GM23248 (cell line): ENCODE results near the gene ASPSCR1. TPM values are rescaled to one million over a fixed set of nuclear protein-coding genes. Genes with fewer than 3 reads are reported as not detected.

Experiments
- DNase-seq: peaks from one replicate; pipeline ENCODE4 v3.0.0-alpha.2; 2015
- H2AFZ ChIP-seq: fragments of 200-600 bp; sonication (generic); 2 replicates; pipeline ENCODE4 v1.6.1; 2016; ENCODE audit warnings: antibody characterized with exemption
- H3F3A ChIP-seq: fragments of 200-600 bp; sonication (generic); 2 replicates; pipeline ENCODE4 v1.6.1; 2016; ENCODE audit warnings: mild to moderate bottlenecking, antibody characterized with exemption, mixed run types; ENCODE audit not compliant: insufficient read depth
- H3K27ac ChIP-seq: fragments of 200-600 bp; sonication (generic); 2 replicates; pipeline ENCODE4 v1.5.1; 2016; ENCODE audit warnings: mild to moderate bottlenecking
- H3K27me3 ChIP-seq: fragments of 200-600 bp; sonication (generic); replicated peaks from 2 replicates; pipeline ENCODE4 v1.6.1; 2016; ENCODE audit warnings: mild to moderate bottlenecking; ENCODE audit not compliant: insufficient read depth
- H3K36me3 ChIP-seq: fragments of 200-600 bp; sonication (generic); 2 replicates; pipeline ENCODE4 v1.6.1; 2016; ENCODE audit warnings: low read depth, mild to moderate bottlenecking
- H3K4me1 ChIP-seq: fragments of 200-600 bp; sonication (generic); 2 replicates; pipeline ENCODE4 v1.6.1; 2016; ENCODE audit warnings: mild to moderate bottlenecking; ENCODE audit not compliant: insufficient read depth
- H3K4me2 ChIP-seq: fragments of 200-600 bp; sonication (generic); one replicate; pipeline ENCODE4 v1.6.1; 2016; ENCODE audit warnings: mild to moderate bottlenecking; ENCODE audit not compliant: unreplicated experiment
- H3K4me3 ChIP-seq: fragments of 200-600 bp; sonication (generic); 2 replicates; pipeline ENCODE4 v1.5.1; 2016; ENCODE audit warnings: mild to moderate bottlenecking
- H3K79me2 ChIP-seq: fragments of 200-600 bp; sonication (generic); 2 replicates; pipeline ENCODE4 v1.6.1; 2016; ENCODE audit warnings: mild to moderate bottlenecking; ENCODE audit not compliant: insufficient read depth
- H3K9ac ChIP-seq: fragments of 200-600 bp; sonication (generic); 2 replicates; pipeline ENCODE4 v1.6.1; 2016; ENCODE audit warnings: mild to moderate bottlenecking
- H3K9me2 ChIP-seq: fragments of 200-600 bp; sonication (generic); 2 replicates; pipeline ENCODE4 v1.6.1; 2016; ENCODE audit warnings: mixed run types, mild to moderate bottlenecking, moderate library complexity; ENCODE audit not compliant: insufficient read depth
- H3K9me3 ChIP-seq: fragments of 200-600 bp; sonication (generic); one replicate; pipeline ENCODE4 v1.6.1; 2017; ENCODE audit warnings: low read depth
- H4K20me1 ChIP-seq: fragments of 200-600 bp; sonication (generic); 2 replicates; pipeline ENCODE4 v1.6.0; 2016; ENCODE audit not compliant: insufficient read depth
- EZH2 ChIP-seq: fragments of 200-600 bp; sonication (generic); IDR thresholded peaks from 2 replicates; pipeline ENCODE4 v1.6.1; 2018; ENCODE audit warnings: antibody characterized with exemption, mild to moderate bottlenecking; ENCODE audit not compliant: insufficient read depth, poor library complexity, severe bottlenecking
- EZH2phosphoT487 ChIP-seq: fragments of 200-600 bp; sonication (generic); IDR thresholded peaks from 2 replicates; pipeline ENCODE4 v1.6.1; 2018; ENCODE audit warnings: antibody characterized with exemption, moderate library complexity, mild to moderate bottlenecking, low read depth; ENCODE audit not compliant: insufficient read depth
- WGBS, 2 experiments: methylation state at CpG; one replicate each; pipeline ENCODE4 v1.1.6; 2015 to 2017; ENCODE audit warnings: low lambda C conversion rate in 2 of 2, low coverage in 1 of 2; ENCODE audit errors: missing lambda C conversion rate in 2 of 2; 5-methylcytosine and 5-hydroxymethylcytosine counted together
- in situ Hi-C: fragments of 300-500 bp; cut with MboI; formaldehyde crosslinking; loops from 2 replicates; pipeline ENCODE4 v1.15.0; 2020
- polyA plus RNA-seq: library from polyadenylated mRNA; unstranded; fragments of >200 nt; fragmentation: Nextera tagmentation; extraction: Ambion mirVana; gene quantifications from 2 replicates; pipeline ENCODE4 v1.2.1, GENCODE V29; 2016
- total RNA-seq: library from RNA; depleted of rRNA; stranded (reverse); fragments of >200 nt; shearing (Covaris generic); gene quantifications from 2 replicates; pipeline ENCODE4 v1.2.3, GENCODE V29; 2014

ASPSCR1 gene
- total and polyA plus RNA-seq, 2 experiments from 2014 or later, result 20.6 to 23.5 TPM

DNA sequence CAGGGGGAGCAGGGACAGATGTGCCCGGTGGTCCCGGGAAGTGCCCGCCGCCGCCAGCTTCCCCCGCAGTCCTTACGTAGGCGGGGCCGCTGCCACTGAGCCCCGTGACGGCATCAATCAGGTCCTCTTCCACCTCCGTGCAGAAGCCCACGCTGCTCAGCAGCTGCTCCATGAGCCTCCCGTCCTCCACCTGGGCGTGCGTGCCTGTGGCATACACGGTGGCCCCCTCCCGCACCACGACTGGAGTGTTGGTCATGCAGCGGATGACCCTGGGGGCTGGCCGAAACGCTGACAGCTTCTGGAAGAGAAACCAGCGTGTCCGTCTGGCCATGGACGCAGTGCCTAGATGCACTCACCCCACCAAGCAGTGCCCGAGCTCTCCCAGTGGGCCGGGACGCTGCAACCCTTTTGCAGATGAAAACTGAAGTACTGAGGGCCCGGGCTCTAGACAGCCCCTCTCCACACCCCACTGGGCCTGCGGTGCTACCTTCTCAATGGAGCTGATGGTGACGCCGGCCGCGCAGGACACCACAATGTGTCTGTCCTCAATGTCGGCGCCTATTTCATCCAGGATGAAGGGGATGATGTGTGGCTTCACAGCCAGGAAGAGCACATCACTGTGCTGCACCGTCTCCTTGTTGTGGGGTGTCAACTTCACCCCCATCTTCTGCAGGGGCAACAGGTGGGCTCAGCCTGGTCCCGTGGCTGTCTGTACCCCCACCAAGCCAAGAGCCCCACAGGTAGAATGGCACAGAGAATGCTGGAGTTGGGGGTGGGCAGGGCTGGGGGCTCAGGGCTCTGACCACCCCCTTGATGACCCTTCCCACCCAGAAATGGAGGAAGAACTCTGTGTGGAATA is 42.4 kb upstream of the ASPSCR1 start:
- Histone ChIP-seq H3K36me3 (no peaks in the 10 kb centered on the region), H3K9ac (no peak overlapping the region), H4K20me1 (no peaks in the 10 kb centered on the region), H3K4me2 (no peak overlapping the region), H2AFZ (no peak overlapping the region), H3K79me2 (peaks cover 16% of the 10 kb centered on the region), H3K4me1 (0 out of 2 replicates have a peak, but pooled peaks cover 7% of the 10 kb centered on the region), H3K27ac (no peak overlapping the region), H3K9me3 (no peaks in the 10 kb centered on the region), H3F3A (no peaks in the 10 kb centered on the region), H3K9me2 (no peaks in the 10 kb centered on the region), H3K4me3 (0 out of 2 replicates have a peak overlapping the region, but pooled peaks have one; percentile 86), H3K27me3 (no peaks in the 10 kb centered on the region)
- in situ Hi-C loops, result no loop called here
- 87 to 91% methylated on average over 31 to 38 of the region's 38 CpGs for WGBS, 2 experiments
- no peak for DNase-seq
- no peak for TF ChIP-seq EZH2
- no peak for TF ChIP-seq EZH2phosphoT487

DNA sequence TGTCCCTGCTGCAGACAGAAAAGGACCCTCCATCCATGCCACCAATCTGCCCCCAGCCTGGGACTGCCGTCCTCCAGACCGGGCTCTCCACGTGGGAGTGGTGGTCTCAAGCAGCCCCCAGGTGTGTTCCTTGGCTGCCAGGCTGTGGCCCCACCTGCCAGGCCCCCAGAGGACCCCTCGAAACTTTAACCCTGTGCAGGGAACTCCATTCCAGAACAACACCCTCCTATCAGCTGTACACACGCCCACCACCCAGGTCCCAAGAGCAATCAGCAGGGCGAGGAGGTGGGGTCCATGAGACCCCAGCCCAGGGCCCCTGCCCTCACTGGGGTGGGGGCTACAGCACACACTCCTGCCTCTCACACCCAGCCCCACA is 41.7 kb upstream of the ASPSCR1 start:
- H2AFZ ChIP-seq, result no peak overlapping the region
- H3K36me3 ChIP-seq, result no peaks in the 10 kb centered on the region
- in situ Hi-C loops, result no loop called here
- H3K27me3 ChIP-seq, result no peaks in the 10 kb centered on the region
- TF ChIP-seq EZH2phosphoT487, result no peak
- TF ChIP-seq EZH2, result no peak
- peaks cover 16% of the 10 kb centered on the region for H3K79me2 ChIP-seq
- no peaks in the 10 kb centered on the region for H3K9me2 ChIP-seq
- DNase-seq, result no peak
- H3K9ac ChIP-seq, result peak overlapping the region; percentile 28; the same call in 1 of the 2 replicates
- H3F3A ChIP-seq, result no peaks in the 10 kb centered on the region
- H3K4me3 ChIP-seq, result peak overlapping the region; percentile 86
- H3K4me2 ChIP-seq, result peak overlapping the region; percentile 82
- H4K20me1 ChIP-seq, result no peaks in the 10 kb centered on the region
- H3K27ac ChIP-seq, result no peak overlapping the region
- H3K9me3 ChIP-seq, result no peaks in the 10 kb centered on the region
- WGBS, 2 experiments, result 89 to 95% methylated on average over 5 to 6 of the region's 6 CpGs
- 0 out of 2 replicates have a peak, but pooled peaks cover 7% of the 10 kb centered on the region for H3K4me1 ChIP-seq

DNA sequence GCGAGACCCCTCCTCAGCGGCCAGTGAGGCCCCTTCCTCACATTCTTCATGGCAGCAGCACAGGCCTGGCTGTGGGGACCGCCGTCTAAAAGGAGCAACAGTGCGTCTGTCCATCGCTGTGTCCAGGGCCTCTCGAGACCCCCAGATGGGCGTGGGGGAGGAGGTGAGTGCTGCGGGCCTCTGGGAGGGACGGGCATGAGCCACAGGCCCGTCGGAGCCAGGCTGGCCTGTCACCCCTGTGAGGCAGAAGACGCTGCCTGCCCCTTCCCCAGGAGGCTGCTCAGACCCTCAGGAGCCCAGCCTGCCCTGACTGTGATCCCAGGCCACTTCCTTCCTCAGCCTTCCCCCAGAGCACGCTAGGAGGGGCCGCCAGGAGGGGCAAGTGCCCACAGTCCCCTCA is 38.2 kb upstream of the ASPSCR1 start:
- H3K4me2 ChIP-seq, result no peak overlapping the region
- no peak overlapping the region for H3K9ac ChIP-seq
- no peak overlapping the region for H3K27ac ChIP-seq
- no peaks in the 10 kb centered on the region for H3K36me3 ChIP-seq
- WGBS, 2 experiments, result 87 to 88% methylated on average over 15 of the region's 15 CpGs
- H3K9me2 ChIP-seq, result no peaks in the 10 kb centered on the region
- no peak for DNase-seq
- no peak overlapping the region for H2AFZ ChIP-seq
- TF ChIP-seq EZH2 (no peak), EZH2phosphoT487 (no peak)
- H3F3A ChIP-seq, result no peaks in the 10 kb centered on the region
- peaks cover 16% of the 10 kb centered on the region for H3K79me2 ChIP-seq
- no peak overlapping the region for H3K4me3 ChIP-seq
- H4K20me1 ChIP-seq, result no peaks in the 10 kb centered on the region
- no peaks in the 10 kb centered on the region for H3K9me3 ChIP-seq
- H3K4me1 ChIP-seq, result 0 out of 2 replicates have a peak, but pooled peaks cover 7% of the 10 kb centered on the region
- H3K27me3 ChIP-seq, result no peaks in the 10 kb centered on the region
- in situ Hi-C loops, result no loop called here

DNA sequence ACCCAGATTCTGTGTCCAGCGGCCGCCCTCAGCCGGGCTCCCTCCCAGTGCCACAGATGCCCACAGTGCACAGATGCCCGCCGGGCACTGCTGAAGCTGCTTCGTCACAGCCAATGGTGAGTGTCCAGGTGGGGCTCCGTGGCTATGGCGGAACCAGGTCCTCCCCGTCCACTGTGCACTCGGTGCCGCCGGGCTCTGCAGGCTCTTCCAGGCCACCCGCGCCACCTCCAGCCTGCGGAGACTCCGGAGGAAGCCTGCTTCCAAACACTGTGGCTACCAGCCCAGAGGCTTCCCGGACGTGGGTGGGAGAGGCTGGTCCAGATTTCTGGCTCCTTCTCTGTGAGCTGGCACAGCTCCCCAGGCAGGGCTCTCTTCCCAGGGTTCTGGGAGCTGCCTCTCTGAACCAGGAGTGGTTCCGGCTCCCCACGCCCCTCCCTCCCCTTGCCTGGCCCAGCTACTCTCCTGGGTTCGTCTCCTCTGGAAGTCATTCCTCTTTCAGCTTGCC is 37.5 kb upstream of the ASPSCR1 start:
- peak overlapping the region; percentile 29 for H3K4me2 ChIP-seq
- peak; percentile 75 for DNase-seq
- H4K20me1 ChIP-seq, result no peaks in the 10 kb centered on the region
- H3K36me3 ChIP-seq, result no peaks in the 10 kb centered on the region
- H3K4me3 ChIP-seq, result no peak overlapping the region
- H3K9ac ChIP-seq, result no peak overlapping the region
- in situ Hi-C loops, result no loop called here
- H2AFZ ChIP-seq, result peak overlapping the region; percentile 59
- H3K27me3 ChIP-seq, result no peaks in the 10 kb centered on the region
- 17 to 26% methylated on average over 21 of the region's 21 CpGs for WGBS, 2 experiments
- no peaks in the 10 kb centered on the region for H3F3A ChIP-seq
- 0 out of 2 replicates have a peak, but pooled peaks cover 7% of the 10 kb centered on the region for H3K4me1 ChIP-seq
- H3K79me2 ChIP-seq, result peaks cover 16% of the 10 kb centered on the region
- no peaks in the 10 kb centered on the region for H3K9me3 ChIP-seq
- H3K9me2 ChIP-seq, result no peaks in the 10 kb centered on the region
- no peak overlapping the region for H3K27ac ChIP-seq
- TF ChIP-seq EZH2phosphoT487 (no peak), EZH2 (no peak)
